ENCODE results near the gene TMEM200B. TPM values are rescaled to one million over a fixed set of nuclear protein-coding genes. Genes with fewer than 3 reads are reported as not detected.
A peak's percentile ranks its signal among the peaks of the same experiment; 100 is the strongest.

TMEM200B gene
- total and polyA plus RNA-seq, 10 of the 15 experiments (the other 5 are each of a cell fraction or from before 2014, with no cell fraction given), result 0.03 to 1.4 (median 0.08) TPM; not detected in 3

DNA sequence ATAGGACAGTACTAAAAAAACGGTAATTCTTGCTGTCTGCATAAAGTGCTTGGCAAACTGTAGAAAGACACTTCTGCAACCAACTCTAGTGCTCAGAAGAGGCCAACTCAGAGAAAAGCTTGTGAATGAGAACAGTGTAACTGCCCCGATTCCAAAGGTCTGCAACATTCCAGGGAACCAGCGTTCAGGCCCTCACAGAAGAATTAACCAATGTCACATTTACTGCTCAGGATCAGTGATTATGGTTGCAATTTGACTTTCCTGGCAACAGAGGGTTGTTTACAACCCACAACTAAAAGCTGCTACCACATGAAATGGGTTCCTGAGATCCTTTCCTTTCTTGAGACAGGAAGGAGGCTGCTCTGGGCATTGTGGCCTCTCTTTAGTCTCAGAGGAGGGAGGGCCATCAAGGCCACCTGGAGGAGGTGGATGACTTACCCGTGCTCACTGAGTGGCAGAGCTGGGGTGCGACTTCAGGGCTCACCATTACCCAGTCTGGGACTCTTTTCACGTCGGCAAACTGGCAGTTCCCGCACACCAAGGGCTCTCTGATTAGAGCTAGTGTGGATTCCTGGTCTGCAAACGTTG lies 42.7 kb upstream of the TMEM200B start:
- ChIA-PET RAD21 (ENCODE audit: unreplicated experiment) (interaction anchor here (1.0 kb wide), 1 partner anchor 15 kb away, joined by 3 read pairs; the partner anchor contains the start of gene SRSF4), SMC1A (ENCODE audit: uncharacterized antibody, unreplicated experiment) (interaction anchor here (1.1 to 2.3 kb wide), 5 partner anchors 8 to 586 kb away, joined by 3 to 6 read pairs (median 5); partner anchors contain the start of gene SRSF4), CTCF (interaction anchor here (0.8 to 1.6 kb wide), 5 partner anchors 10 to 36 kb away, joined by 3 to 4 read pairs (median 3); partner anchors contain the start of gene SRSF4), POLR2A (interaction anchor here (1.2 kb wide), 1 partner anchor 10 kb away, joined by 5 read pairs; no protein-coding TSS in a partner anchor)
- Histone ChIP-seq H3K79me2 (ENCODE audit: control insufficient read depth, insufficient read depth, low read length) (peaks cover 78% of the 10 kb centered on the region), H4K20me1 (ENCODE audit: control insufficient read depth, insufficient read depth) (peaks cover 4% of the 10 kb centered on the region; the same call in 1 of the 2 replicates), H3K9ac (ENCODE audit: control insufficient read depth, insufficient read depth, low read length) (no peak overlapping the region), H3K4me3 (no peak overlapping the region), H2AFZ (ENCODE audit: control insufficient read depth, low read depth, low read length) (no peak overlapping the region), H3K4me1 (ENCODE audit: control insufficient read depth, insufficient read depth, low read length) (peaks cover 5% of the 10 kb centered on the region; the same call in 1 of the 2 replicates), H3K9me3 (replicated peaks; ENCODE audit: control insufficient read depth, insufficient read depth, low read length) (no peaks in the 10 kb centered on the region), H3K27me3 (replicated peaks in 1 of 2; ENCODE audit: control insufficient read depth in 2 of 2, insufficient read depth in 2 of 2, low read length in 1 of 2) (no peaks in the 10 kb centered on the region), H3K36me3 (ENCODE audit: control insufficient read depth in 2 of 2, insufficient read depth in 2 of 2, low read length in 1 of 2) (peaks cover 13 to 41% of the 10 kb centered on the region in 2 experiments), H3K4me2 (ENCODE audit: control insufficient read depth, insufficient read depth) (no peak overlapping the region), H3K27ac (ENCODE audit: control insufficient read depth, insufficient read depth) (no peak overlapping the region)
- TF ChIP-seq POLR2A (IDR thresholded peaks at IDR 0.05; ENCODE audit: low read depth, low read length) (0 out of 2 replicates have a peak, but pooled peaks have one; percentile 31), PAX5 (IDR thresholded peaks at IDR 0.05; ENCODE audit: borderline replicate concordance, low read depth, low read length) (no peak)
- in situ Hi-C loops (cut with MboI), result no loop called here
- intact Hi-C loops (cut with micrococcal nuclease; ENCODE audit: unreplicated experiment), result no loop called here
- WGBS (ENCODE audit: insufficient coverage, insufficient replicate concordance, low lambda C conversion rate, missing lambda C conversion rate), result 71% methylated on average over 9 of the region's 9 CpGs
- DNase-seq (ENCODE audit: low read depth, low spot score), result no peak
- no peak for ATAC-seq
- BruUV-seq (replicated peaks), result TSS peak; percentile 1
- FAIRE-seq, result no peak

- no peak for ATAC-seq
- CTCF ChIA-PET, result no interaction called here
- no peak overlapping the region for H3K9ac ChIP-seq (ENCODE audit: control insufficient read depth, insufficient read depth, low read length)
- intact Hi-C loops (cut with micrococcal nuclease; ENCODE audit: unreplicated experiment), result no loop called here
- SMC1A ChIA-PET (ENCODE audit: uncharacterized antibody, unreplicated experiment), result no interaction called here
- POLR2A ChIA-PET, result no interaction called here
- DNase-seq (ENCODE audit: low read depth, low spot score), result no peak
- peaks cover 61% of the 10 kb centered on the region for H3K79me2 ChIP-seq (ENCODE audit: control insufficient read depth, insufficient read depth, low read length)
- RAD21 ChIA-PET (ENCODE audit: unreplicated experiment), result interaction anchor here (0.6 kb wide), 1 partner anchor 345 kb away, joined by 3 read pairs; no protein-coding TSS in a partner anchor
- no peak overlapping the region for H3K4me2 ChIP-seq (ENCODE audit: control insufficient read depth, insufficient read depth)
- no peak overlapping the region for H3K27ac ChIP-seq (ENCODE audit: control insufficient read depth, insufficient read depth)
- H3K9me3 ChIP-seq (replicated peaks; ENCODE audit: control insufficient read depth, insufficient read depth, low read length), result no peaks in the 10 kb centered on the region
- no peaks in the 10 kb centered on the region for H4K20me1 ChIP-seq (ENCODE audit: control insufficient read depth, insufficient read depth)
- no peak overlapping the region for H2AFZ ChIP-seq (ENCODE audit: control insufficient read depth, low read depth, low read length)
- no peak overlapping the region for H3K4me3 ChIP-seq
- no peaks in the 10 kb centered on the region for H3K4me1 ChIP-seq (ENCODE audit: control insufficient read depth, insufficient read depth, low read length)
- FAIRE-seq, result no peak
- H3K27me3 ChIP-seq (replicated peaks in 1 of 2; ENCODE audit: control insufficient read depth in 2 of 2, insufficient read depth in 2 of 2, low read length in 1 of 2), result no peaks in the 10 kb centered on the region
- peaks cover 15 to 48% of the 10 kb centered on the region in 2 experiments for H3K36me3 ChIP-seq (ENCODE audit: control insufficient read depth in 2 of 2, insufficient read depth in 2 of 2, low read length in 1 of 2)
- in situ Hi-C loops (cut with MboI), result no loop called here
- WGBS (ENCODE audit: insufficient coverage, insufficient replicate concordance, low lambda C conversion rate, missing lambda C conversion rate), result 93% methylated on average over 4 of the region's 4 CpGs
- TF ChIP-seq CREB1 (IDR thresholded peaks at IDR 0.05; ENCODE audit: low read depth), result no peak
- TF ChIP-seq FOS (IDR thresholded peaks at IDR 0.05; ENCODE audit: borderline replicate concordance, extremely low read depth, insufficient read length), result no peak
- TF ChIP-seq, protein P1, sequence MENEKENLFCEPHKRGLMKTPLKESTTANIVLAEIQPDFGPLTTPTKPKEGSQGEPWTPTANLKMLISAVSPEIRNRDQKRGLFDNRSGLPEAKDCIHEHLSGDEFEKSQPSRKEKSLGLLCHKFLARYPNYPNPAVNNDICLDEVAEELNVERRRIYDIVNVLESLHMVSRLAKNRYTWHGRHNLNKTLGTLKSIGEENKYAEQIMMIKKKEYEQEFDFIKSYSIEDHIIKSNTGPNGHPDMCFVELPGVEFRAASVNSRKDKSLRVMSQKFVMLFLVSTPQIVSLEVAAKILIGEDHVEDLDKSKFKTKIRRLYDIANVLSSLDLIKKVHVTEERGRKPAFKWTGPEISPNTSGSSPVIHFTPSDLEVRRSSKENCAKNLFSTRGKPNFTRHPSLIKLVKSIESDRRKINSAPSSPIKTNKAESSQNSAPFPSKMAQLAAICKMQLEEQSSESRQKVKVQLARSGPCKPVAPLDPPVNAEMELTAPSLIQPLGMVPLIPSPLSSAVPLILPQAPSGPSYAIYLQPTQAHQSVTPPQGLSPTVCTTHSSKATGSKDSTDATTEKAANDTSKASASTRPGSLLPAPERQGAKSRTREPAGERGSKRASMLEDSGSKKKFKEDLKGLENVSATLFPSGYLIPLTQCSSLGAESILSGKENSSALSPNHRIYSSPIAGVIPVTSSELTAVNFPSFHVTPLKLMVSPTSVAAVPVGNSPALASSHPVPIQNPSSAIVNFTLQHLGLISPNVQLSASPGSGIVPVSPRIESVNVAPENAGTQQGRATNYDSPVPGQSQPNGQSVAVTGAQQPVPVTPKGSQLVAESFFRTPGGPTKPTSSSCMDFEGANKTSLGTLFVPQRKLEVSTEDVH (IDR thresholded peaks at IDR 0.05; ENCODE audit: low read depth, partially characterized antibody), result no peak
- no peak for TF ChIP-seq KLF5 (IDR thresholded peaks at IDR 0.05; ENCODE audit: partially characterized antibody)
- TF ChIP-seq, protein P2, sequence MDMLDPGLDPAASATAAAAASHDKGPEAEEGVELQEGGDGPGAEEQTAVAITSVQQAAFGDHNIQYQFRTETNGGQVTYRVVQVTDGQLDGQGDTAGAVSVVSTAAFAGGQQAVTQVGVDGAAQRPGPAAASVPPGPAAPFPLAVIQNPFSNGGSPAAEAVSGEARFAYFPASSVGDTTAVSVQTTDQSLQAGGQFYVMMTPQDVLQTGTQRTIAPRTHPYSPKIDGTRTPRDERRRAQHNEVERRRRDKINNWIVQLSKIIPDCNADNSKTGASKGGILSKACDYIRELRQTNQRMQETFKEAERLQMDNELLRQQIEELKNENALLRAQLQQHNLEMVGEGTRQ (IDR thresholded peaks at IDR 0.05; ENCODE audit: borderline replicate concordance, low read depth, low read length), result no peak
- TF ChIP-seq NFYB (IDR thresholded peaks at IDR 0.05; ENCODE audit: insufficient read depth, low read depth, low read length), result no peak
- no peak for TF ChIP-seq TBL1XR1 (IDR thresholded peaks at IDR 0.05; ENCODE audit: low read depth, low read length)
- TF ChIP-seq ETV6 (conservative IDR thresholded peaks at IDR 0.05 in 1 of 2, IDR thresholded peaks at IDR 0.05 in 1 of 2; ENCODE audit: borderline replicate concordance in 1 of 2, low read depth in 1 of 2), result no peak
- no TSS peak for BruUV-seq (replicated peaks)
Observed at GRCh38 chr1:29164588-29164987, 40.9 kb upstream of the TMEM200B start.
